HG03159 (cell line): ENCODE results near the gene XIRP1.
A peak's percentile ranks its signal among the peaks of the same experiment; 100 is the strongest.

Experiments used
- ATAC-seq: cut with Tn5 transposase; IDR thresholded peaks from one replicate; pipeline ENCODE4 v1.9.1; 2021; ENCODE audit warnings: mild to moderate bottlenecking, moderate library complexity; ENCODE audit not compliant: unreplicated experiment

Gene XIRP1

GRCh38 chr3:39166932-39167532, 25.4 kb downstream of the XIRP1 start:
- ATAC-seq, result no peak

- ATAC-seq, result no peak
Measured at GRCh38 chr3:39166134-39166710, 26.2 kb downstream of the XIRP1 start.

DNA sequence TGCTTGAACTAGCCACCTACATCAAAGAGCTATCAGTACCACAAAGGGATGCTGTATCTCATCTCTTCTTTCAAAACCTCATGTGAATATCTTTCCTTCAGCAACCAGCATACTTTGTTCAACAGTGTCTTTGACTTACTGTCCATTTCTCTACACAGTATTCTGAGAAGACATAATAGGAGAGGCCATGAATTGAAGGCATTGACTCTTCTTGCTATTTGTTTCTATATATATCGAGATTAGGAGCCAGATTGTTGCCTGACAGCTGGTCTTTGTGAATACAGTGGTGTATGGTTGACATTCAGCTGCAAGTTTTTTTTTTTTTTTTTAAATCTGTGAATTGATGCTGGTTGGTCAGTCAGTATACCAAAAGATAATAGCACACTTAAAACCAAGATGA, 26.9 kb downstream of the XIRP1 start:
- no peak for ATAC-seq

GRCh38 chr3:39164414-39164813, 28.0 kb downstream of the XIRP1 start:
- ATAC-seq, result no peak

GRCh38 chr3:39158148-39158715, 34.2 kb downstream of the XIRP1 start:
- no peak for ATAC-seq

DNA sequence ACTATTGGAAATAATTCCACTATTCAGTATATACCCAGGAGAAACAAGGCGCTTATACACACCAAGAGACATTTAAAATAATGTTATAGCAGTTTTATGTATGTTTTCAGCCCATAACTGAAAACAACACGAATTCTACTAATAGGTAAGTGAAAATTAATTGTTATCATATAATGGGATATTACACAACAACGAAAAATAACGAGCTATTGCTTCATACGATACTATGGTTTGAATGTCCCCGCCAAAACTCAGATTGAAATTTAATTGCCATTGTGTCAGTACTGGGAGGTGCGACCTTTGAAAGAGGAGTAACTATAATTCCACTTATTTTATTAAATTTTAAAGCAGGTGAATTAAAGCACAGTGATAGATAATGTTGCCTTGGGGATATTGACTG, 35.0 kb downstream of the XIRP1 start:
- no peak for ATAC-seq

DNA sequence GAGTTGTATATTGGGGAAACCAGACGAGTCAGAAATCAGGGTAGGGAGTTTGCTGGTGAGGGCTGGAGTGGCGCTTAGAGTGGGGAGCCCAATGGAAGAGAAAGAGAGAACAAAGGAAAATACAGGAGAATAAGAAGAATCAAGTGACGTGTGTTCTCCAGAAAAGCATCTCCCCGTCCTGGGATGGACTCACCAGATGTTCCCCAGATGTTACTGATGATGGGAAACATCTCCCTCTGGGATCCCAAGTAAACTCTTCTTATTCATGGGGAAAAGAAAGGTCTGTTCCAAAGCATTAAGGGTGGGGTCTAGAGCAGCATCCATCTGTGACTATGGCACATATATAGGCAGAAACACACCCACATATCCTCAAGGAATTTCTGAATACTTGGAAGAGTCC, 36.0 kb downstream of the XIRP1 start:
- ATAC-seq, result no peak

GRCh38 chr3:39154280-39155021, 37.9 kb downstream of the XIRP1 start:
- no peak for ATAC-seq

DNA sequence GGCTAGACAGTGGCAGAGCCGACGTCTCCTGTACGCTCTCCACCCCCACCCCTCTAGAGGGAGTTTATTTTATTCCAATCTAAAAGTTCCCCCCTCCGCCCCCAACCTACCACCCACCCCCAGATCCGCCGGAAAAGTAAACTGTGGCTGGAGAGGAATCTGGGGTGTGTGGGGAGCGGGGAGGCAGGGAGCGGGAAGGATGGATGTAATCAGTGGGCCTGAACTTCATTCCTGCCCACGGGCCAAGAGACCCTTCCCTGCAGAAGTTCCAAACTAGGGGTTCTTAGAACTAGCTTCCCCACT, 38.5 kb downstream of the XIRP1 start:
- no peak for ATAC-seq

- ATAC-seq, result no peak
Measured at GRCh38 chr3:39150803-39151631, 41.4 kb downstream of the XIRP1 start.

GRCh38 chr3:39150148-39150802, 42.1 kb downstream of the XIRP1 start:
- ATAC-seq, result no peak

DNA sequence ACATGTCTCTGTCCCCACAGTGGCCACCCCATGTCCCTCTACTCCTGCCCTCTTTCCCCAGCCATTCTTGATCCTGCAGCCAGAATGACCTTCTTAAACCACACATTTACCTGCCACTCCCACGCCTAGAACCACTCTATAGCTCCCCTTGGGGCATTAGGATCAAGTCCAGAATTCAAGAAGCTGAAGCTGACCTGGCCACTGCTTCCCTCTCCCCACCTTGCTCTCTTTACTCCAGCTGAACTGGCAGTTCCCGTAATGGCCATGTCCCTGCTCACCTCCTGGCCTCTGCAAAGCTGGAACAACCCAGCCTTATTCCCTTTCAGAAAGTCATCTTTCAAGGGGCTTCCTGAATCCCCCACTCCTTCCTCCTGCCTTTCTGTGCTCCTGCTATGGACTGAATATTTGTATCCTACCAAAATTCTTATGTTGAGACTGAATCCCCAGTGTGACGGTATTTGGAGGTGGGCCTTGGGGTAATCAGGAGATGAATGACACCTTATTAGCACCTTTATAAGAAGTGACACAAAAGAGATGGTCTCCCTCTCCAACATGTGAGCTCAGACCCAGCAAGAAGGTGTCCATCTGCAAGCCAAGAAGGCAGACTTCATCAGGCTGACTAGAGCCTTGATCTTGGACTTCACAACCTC, 42.8 kb downstream of the XIRP1 start:
- no peak for ATAC-seq

- no peak for ATAC-seq
Measured at GRCh38 chr3:39149059-39149455, 43.3 kb downstream of the XIRP1 start.

DNA sequence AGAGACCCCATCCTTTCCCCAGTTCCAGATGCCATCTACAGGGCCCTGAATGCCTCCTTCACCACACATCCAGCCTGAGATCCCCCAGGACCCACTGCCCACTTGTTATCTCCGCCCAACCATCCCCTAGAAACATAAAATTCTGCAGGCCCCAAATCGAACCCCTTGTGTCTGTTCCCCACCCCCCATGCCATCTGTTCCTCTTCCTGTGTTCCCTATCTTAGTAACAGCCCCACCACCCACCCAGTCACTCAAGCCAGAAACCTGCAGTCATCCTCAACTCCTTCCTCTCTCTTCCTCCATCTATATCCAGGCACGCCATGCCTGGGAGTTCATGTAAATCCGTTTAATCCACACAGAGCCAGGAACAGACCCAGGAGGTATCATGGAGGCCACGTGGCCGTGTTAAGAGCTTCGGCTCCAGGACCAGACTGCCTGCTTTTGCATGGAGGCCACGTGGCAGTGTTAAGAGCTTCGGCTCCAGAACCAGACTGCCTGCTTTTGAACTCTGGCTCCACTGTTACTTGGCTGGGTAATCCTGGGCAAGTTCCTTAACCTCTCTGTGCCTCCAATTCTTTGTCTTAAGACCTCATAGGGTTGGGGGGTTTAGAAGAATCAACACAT, 43.8 kb downstream of the XIRP1 start:
- no peak for ATAC-seq

- ATAC-seq, result peak; percentile 28
Measured at GRCh38 chr3:39147711-39148434, 44.5 kb downstream of the XIRP1 start.

- peak; percentile 14 for ATAC-seq
Measured at GRCh38 chr3:39146611-39147591, 45.5 kb downstream of the XIRP1 start.

- no peak for ATAC-seq
Measured at GRCh38 chr3:39146083-39146501, 46.3 kb downstream of the XIRP1 start.

DNA sequence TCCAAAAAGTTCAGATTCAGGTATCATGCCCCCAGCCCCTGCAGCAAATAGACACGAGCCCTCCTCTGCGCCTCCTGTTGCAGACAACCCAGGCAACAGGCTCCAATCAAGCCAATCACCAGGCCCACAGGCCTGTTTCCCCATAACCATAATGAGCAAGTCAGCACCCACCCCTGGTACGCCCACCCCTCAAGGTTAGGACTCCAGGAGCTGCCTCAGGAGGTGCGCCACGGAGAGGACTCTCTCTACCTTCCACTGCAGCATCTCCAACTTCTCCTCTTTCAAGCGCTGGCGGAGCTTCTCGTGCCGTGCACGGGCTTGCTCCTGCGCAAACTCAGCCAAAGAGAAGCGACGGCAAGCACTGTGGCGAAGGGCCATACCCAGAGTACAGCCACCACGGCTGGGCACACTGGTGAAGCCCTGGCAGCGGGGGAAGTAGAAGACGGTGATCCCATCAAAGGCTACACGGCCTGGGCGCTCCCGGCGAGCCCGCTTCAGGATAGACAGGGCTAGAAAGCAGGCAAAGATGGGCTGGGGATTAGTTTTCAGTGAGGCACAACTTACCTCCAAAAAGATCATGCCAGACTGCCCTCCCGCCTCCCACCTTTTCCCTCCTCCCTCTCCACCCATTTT, 47.5 kb downstream of the XIRP1 start:
- no peak for ATAC-seq
